ENCODE results near the gene SPTBN5.

Gene SPTBN5

GRCh38 chr15:41810651-41811431 lies 83.0 kb downstream of the SPTBN5 start:
- Histone ChIP-seq H3K9ac (ENCODE audit: low read depth, low read length) (no peak overlapping the region), H3K4me1 (ENCODE audit: control insufficient read depth, insufficient read depth, low read length) (peaks cover 5% of the 10 kb centered on the region; the same call in 1 of the 2 replicates), H3K4me3 (ENCODE audit: low read depth, low read length) (no peak overlapping the region), H3K27me3 (ENCODE audit: control insufficient read depth, insufficient read depth, low read length) (no peaks in the 10 kb centered on the region), H3K9me3 (ENCODE audit: control insufficient read depth, insufficient read depth, low read length) (no peaks in the 10 kb centered on the region), H3K36me3 (ENCODE audit: control insufficient read depth, insufficient read depth, low read length) (no peaks in the 10 kb centered on the region; the same call in none of the 2 replicates), H3K27ac (ENCODE audit: low read depth, low read length) (no peak overlapping the region)

DNA sequence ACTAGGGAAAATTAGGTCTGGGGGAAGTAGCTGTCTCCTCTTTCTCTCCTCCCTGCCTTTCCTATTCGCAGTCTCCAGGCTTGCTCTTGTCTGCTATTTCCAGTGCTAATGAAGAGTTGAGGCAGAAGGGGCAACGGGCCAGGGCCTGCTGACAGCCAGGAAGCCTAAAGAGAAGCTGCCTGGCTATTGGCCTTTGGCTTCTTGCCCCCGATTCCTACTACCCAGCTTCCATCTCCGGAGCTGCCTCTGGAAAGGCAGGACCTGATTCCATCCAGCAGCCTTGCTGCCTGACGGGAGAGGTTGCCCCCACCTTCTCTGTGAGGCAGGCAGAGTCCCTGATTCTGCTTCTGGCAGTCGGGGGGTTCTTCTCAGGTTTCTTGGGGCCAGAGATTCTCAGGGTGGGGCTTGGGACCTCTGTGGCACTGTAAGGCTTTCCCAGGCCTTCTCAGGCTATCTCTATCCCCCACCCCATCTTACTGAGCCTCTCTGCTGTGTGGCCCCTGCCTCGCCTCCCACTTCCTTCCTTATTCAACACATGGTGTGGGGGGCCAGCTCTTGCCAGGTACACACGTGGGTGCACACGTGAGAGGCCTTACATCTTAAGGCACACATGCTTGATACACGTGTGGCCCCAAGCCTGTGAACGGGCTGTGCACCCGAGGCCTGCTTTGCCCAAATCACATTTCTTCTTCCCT lies 84.2 kb downstream of the SPTBN5 start:
- H3K4me3 ChIP-seq (ENCODE audit: low read depth, low read length): no peak overlapping the region
- no peak overlapping the region for H3K9ac ChIP-seq (ENCODE audit: low read depth, low read length)
- H3K36me3 ChIP-seq (ENCODE audit: control insufficient read depth, insufficient read depth, low read length): no peaks in the 10 kb centered on the region; the same call in none of the 2 replicates
- H3K9me3 ChIP-seq (ENCODE audit: control insufficient read depth, insufficient read depth, low read length): no peaks in the 10 kb centered on the region
- peaks cover 5% of the 10 kb centered on the region; the same call in 1 of the 2 replicates for H3K4me1 ChIP-seq (ENCODE audit: control insufficient read depth, insufficient read depth, low read length)
- H3K27me3 ChIP-seq (ENCODE audit: control insufficient read depth, insufficient read depth, low read length): no peaks in the 10 kb centered on the region
- no peak overlapping the region for H3K27ac ChIP-seq (ENCODE audit: low read depth, low read length)

GRCh38 chr15:41809121-41809520 lies 84.7 kb downstream of the SPTBN5 start:
- Histone ChIP-seq H3K36me3 (ENCODE audit: control insufficient read depth, insufficient read depth, low read length) (no peaks in the 10 kb centered on the region; the same call in none of the 2 replicates), H3K27me3 (ENCODE audit: control insufficient read depth, insufficient read depth, low read length) (no peaks in the 10 kb centered on the region), H3K9me3 (ENCODE audit: control insufficient read depth, insufficient read depth, low read length) (no peaks in the 10 kb centered on the region), H3K4me3 (ENCODE audit: low read depth, low read length) (no peak overlapping the region), H3K4me1 (ENCODE audit: control insufficient read depth, insufficient read depth, low read length) (peaks cover 5% of the 10 kb centered on the region; the same call in 1 of the 2 replicates), H3K9ac (ENCODE audit: low read depth, low read length) (no peak overlapping the region), H3K27ac (ENCODE audit: low read depth, low read length) (no peak overlapping the region)

GRCh38 chr15:41806291-41807181 lies 87.3 kb downstream of the SPTBN5 start:
- Histone ChIP-seq H3K9me3 (ENCODE audit: control insufficient read depth, insufficient read depth, low read length) (no peaks in the 10 kb centered on the region), H3K27me3 (ENCODE audit: control insufficient read depth, insufficient read depth, low read length) (no peaks in the 10 kb centered on the region), H3K4me3 (ENCODE audit: low read depth, low read length) (no peak overlapping the region), H3K27ac (ENCODE audit: low read depth, low read length) (no peak overlapping the region), H3K4me1 (ENCODE audit: control insufficient read depth, insufficient read depth, low read length) (peaks cover 5% of the 10 kb centered on the region; the same call in 1 of the 2 replicates), H3K9ac (ENCODE audit: low read depth, low read length) (no peak overlapping the region), H3K36me3 (ENCODE audit: control insufficient read depth, insufficient read depth, low read length) (no peaks in the 10 kb centered on the region)

GRCh38 chr15:41805711-41806110 lies 88.1 kb downstream of the SPTBN5 start:
- H3K9me3 ChIP-seq (ENCODE audit: control insufficient read depth, insufficient read depth, low read length): no peaks in the 10 kb centered on the region
- H3K4me1 ChIP-seq (ENCODE audit: control insufficient read depth, insufficient read depth, low read length): no peaks in the 10 kb centered on the region
- H3K27me3 ChIP-seq (ENCODE audit: control insufficient read depth, insufficient read depth, low read length): no peaks in the 10 kb centered on the region
- no peaks in the 10 kb centered on the region for H3K36me3 ChIP-seq (ENCODE audit: control insufficient read depth, insufficient read depth, low read length)
- H3K4me3 ChIP-seq (ENCODE audit: low read depth, low read length): no peak overlapping the region
- no peak overlapping the region for H3K9ac ChIP-seq (ENCODE audit: low read depth, low read length)
- H3K27ac ChIP-seq (ENCODE audit: low read depth, low read length): no peak overlapping the region

- no peak overlapping the region for H3K9ac ChIP-seq (ENCODE audit: low read depth, low read length)
- no peaks in the 10 kb centered on the region for H3K9me3 ChIP-seq (ENCODE audit: control insufficient read depth, insufficient read depth, low read length)
- H3K27ac ChIP-seq (ENCODE audit: low read depth, low read length): no peak overlapping the region
- no peaks in the 10 kb centered on the region for H3K36me3 ChIP-seq (ENCODE audit: control insufficient read depth, insufficient read depth, low read length)
- no peak overlapping the region for H3K4me3 ChIP-seq (ENCODE audit: low read depth, low read length)
- no peaks in the 10 kb centered on the region for H3K4me1 ChIP-seq (ENCODE audit: control insufficient read depth, insufficient read depth, low read length)
- no peaks in the 10 kb centered on the region for H3K27me3 ChIP-seq (ENCODE audit: control insufficient read depth, insufficient read depth, low read length)
Measured at GRCh38 chr15:41804916-41805666, 88.8 kb downstream of the SPTBN5 start.

GRCh38 chr15:41804361-41804760 lies 89.5 kb downstream of the SPTBN5 start:
- Histone ChIP-seq H3K36me3 (ENCODE audit: control insufficient read depth, insufficient read depth, low read length) (no peaks in the 10 kb centered on the region), H3K27ac (ENCODE audit: low read depth, low read length) (no peak overlapping the region), H3K9ac (ENCODE audit: low read depth, low read length) (no peak overlapping the region), H3K27me3 (ENCODE audit: control insufficient read depth, insufficient read depth, low read length) (no peaks in the 10 kb centered on the region), H3K4me1 (ENCODE audit: control insufficient read depth, insufficient read depth, low read length) (no peaks in the 10 kb centered on the region), H3K4me3 (ENCODE audit: low read depth, low read length) (no peak overlapping the region), H3K9me3 (ENCODE audit: control insufficient read depth, insufficient read depth, low read length) (no peaks in the 10 kb centered on the region)

DNA sequence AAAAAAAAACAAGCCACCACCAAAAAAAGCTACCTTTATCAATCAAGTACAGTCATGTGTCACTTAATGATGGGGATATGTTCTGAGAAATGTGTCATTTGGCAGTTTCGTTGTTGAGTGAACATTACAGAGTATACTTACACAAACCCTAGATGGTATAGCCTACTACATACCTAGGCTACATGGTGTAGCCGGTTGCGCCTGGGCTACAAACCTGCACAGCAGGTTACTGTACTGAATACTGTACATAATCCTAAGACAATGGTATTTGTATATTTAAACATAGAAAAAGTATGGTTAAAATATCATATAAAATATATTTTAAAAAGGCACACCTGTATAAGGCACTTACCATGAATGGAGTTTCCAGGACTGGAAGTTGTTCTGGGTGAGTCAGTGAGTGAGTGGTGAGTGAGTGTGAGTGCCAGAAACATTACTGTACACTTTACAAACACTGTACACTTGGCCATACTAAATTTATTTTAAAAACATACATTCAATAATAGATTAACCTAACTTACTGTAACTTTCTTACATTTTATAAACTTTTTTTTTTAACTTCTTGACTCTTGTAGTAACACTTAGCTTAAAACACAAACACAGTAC lies 91.9 kb downstream of the SPTBN5 start:
- H3K36me3 ChIP-seq (ENCODE audit: control insufficient read depth, insufficient read depth, low read length): no peaks in the 10 kb centered on the region
- H3K9me3 ChIP-seq (ENCODE audit: control insufficient read depth, insufficient read depth, low read length): no peaks in the 10 kb centered on the region
- H3K9ac ChIP-seq (ENCODE audit: low read depth, low read length): no peak overlapping the region
- no peak overlapping the region for H3K4me3 ChIP-seq (ENCODE audit: low read depth, low read length)
- no peaks in the 10 kb centered on the region for H3K27me3 ChIP-seq (ENCODE audit: control insufficient read depth, insufficient read depth, low read length)
- no peaks in the 10 kb centered on the region for H3K4me1 ChIP-seq (ENCODE audit: control insufficient read depth, insufficient read depth, low read length)
- no peak overlapping the region for H3K27ac ChIP-seq (ENCODE audit: low read depth, low read length)

DNA sequence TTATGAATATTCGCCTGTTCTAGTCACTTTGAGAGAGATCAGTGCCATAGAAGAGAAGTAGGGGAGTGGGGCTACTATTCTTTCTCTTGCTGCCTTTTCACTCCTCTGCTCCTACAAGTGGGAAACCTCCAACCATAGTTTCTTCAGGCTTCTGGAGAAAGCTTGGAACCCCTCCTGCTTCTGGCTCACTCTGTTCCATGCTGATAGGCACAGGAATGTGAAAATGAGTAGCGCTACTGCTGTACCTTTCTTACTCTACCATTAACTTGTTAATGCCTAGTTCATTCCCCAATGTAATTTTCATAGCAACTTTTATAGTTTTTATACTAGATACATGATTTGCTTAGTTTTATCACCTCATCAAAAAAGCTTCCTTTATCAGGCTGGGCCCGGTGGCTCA lies 92.7 kb downstream of the SPTBN5 start:
- Histone ChIP-seq H3K27ac (ENCODE audit: low read depth, low read length) (no peak overlapping the region), H3K9me3 (ENCODE audit: control insufficient read depth, insufficient read depth, low read length) (no peaks in the 10 kb centered on the region), H3K36me3 (ENCODE audit: control insufficient read depth, insufficient read depth, low read length) (no peaks in the 10 kb centered on the region), H3K4me1 (ENCODE audit: control insufficient read depth, insufficient read depth, low read length) (no peaks in the 10 kb centered on the region), H3K27me3 (ENCODE audit: control insufficient read depth, insufficient read depth, low read length) (no peaks in the 10 kb centered on the region), H3K9ac (ENCODE audit: low read depth, low read length) (no peak overlapping the region), H3K4me3 (ENCODE audit: low read depth, low read length) (no peak overlapping the region)

GRCh38 chr15:41799488-41799805 lies 94.4 kb downstream of the SPTBN5 start:
- H3K9ac ChIP-seq (ENCODE audit: low read depth, low read length): no peak overlapping the region
- H3K9me3 ChIP-seq (ENCODE audit: control insufficient read depth, insufficient read depth, low read length): no peaks in the 10 kb centered on the region
- no peak overlapping the region for H3K4me3 ChIP-seq (ENCODE audit: low read depth, low read length)
- H3K27ac ChIP-seq (ENCODE audit: low read depth, low read length): no peak overlapping the region
- no peaks in the 10 kb centered on the region for H3K36me3 ChIP-seq (ENCODE audit: control insufficient read depth, insufficient read depth, low read length)
- H3K4me1 ChIP-seq (ENCODE audit: control insufficient read depth, insufficient read depth, low read length): no peaks in the 10 kb centered on the region
- H3K27me3 ChIP-seq (ENCODE audit: control insufficient read depth, insufficient read depth, low read length): no peaks in the 10 kb centered on the region

Data from HUES48 (cell line).